ENCODE results near the gene ATP6V0A1.
"Not testable (repeated sequence)": the region's sequence is repeated elsewhere in the genome, so short reads cannot be mapped to it uniquely, and the experiment has no call there.

The ATP6V0A1 gene

GRCh38 chr17:42453439-42453838, 5.2 kb upstream of the ATP6V0A1 start:
- Histone ChIP-seq H3K9me3 (ENCODE audit: control extremely low read depth in 1 of 5, control insufficient read depth in 4 of 5, insufficient read depth in 2 of 5, low read depth in 1 of 5, low read length in 4 of 5) (no peaks in the 10 kb centered on the region), H3K4me1 (ENCODE audit: control extremely low read depth in 1 of 4, control insufficient read depth in 4 of 4, insufficient read depth in 4 of 4, low read length in 3 of 4) (peaks cover 25 to 62% (median 54%) of the 10 kb centered on the region in 4 experiments), H3K36me3 (ENCODE audit: control insufficient read depth in 4 of 4, insufficient read depth in 4 of 4, low read length in 3 of 4) (no peaks in the 10 kb centered on the region), H3K27ac (ENCODE audit: insufficient read depth in 1 of 2, low read depth in 1 of 2, low read length in 2 of 2, poor library complexity in 1 of 2, severe bottlenecking in 2 of 2) (peak overlapping the region in 1 of 2 experiments; percentile 35), H3K27me3 (replicated peaks in 2 of 5; ENCODE audit: control insufficient read depth in 4 of 5, insufficient read depth in 5 of 5, low read length in 4 of 5) (no peaks in the 10 kb centered on the region), H3K4me3 (ENCODE audit: control insufficient read depth in 1 of 7, extremely low read depth in 1 of 7, insufficient read depth in 4 of 7, low read depth in 2 of 7, low read length in 6 of 7) (peak overlapping the region in 1 of 7 experiments; percentile 37)
- ChIA-PET CTCF (interaction anchor here (0.6 to 3.5 kb wide), 6 partner anchors 11 to 132 kb away, joined by 3 to 9 read pairs (median 4); no protein-coding TSS in a partner anchor), POLR2A (interaction anchor here (0.6 to 0.7 kb wide), 2 partner anchors 42 to 52 kb away, joined by 4 to 6 read pairs; no protein-coding TSS in a partner anchor)
- WGBS (ENCODE audit: insufficient coverage): no CpG with 5 or more reads among the region's 2 CpGs
- peak; percentile 29 to 89 (median 83) for DNase-seq

GRCh38 chr17:42454987-42455386, 3.7 kb upstream of the ATP6V0A1 start:
- CTCF ChIA-PET: interaction anchor here (1.2 to 3.1 kb wide), 6 partner anchors 19 to 134 kb away, joined by 3 to 9 read pairs (median 4); partner anchors contain the start of gene CAVIN1
- H3K27me3 ChIP-seq (replicated peaks in 2 of 5; ENCODE audit: control insufficient read depth in 4 of 5, insufficient read depth in 5 of 5, low read length in 4 of 5); H3K36me3 ChIP-seq (ENCODE audit: control insufficient read depth in 4 of 4, insufficient read depth in 4 of 4, low read length in 3 of 4); DNase-seq; H3K9me3 ChIP-seq (ENCODE audit: control extremely low read depth in 1 of 5, control insufficient read depth in 4 of 5, insufficient read depth in 2 of 5, low read depth in 1 of 5, low read length in 4 of 5); H3K4me3 ChIP-seq (ENCODE audit: control insufficient read depth in 1 of 7, extremely low read depth in 1 of 7, insufficient read depth in 4 of 7, low read depth in 2 of 7, low read length in 6 of 7); H3K27ac ChIP-seq (ENCODE audit: insufficient read depth in 1 of 2, low read depth in 1 of 2, low read length in 2 of 2, poor library complexity in 1 of 2, severe bottlenecking in 2 of 2): not testable (repeated sequence)
- H3K4me1 ChIP-seq (ENCODE audit: control extremely low read depth in 1 of 4, control insufficient read depth in 4 of 4, insufficient read depth in 4 of 4, low read length in 3 of 4): peaks cover 35 to 76% (median 67%) of the 10 kb centered on the region in 4 experiments
- WGBS (ENCODE audit: insufficient coverage): 100% methylated on average over 1 of the region's 6 CpGs
- POLR2A ChIA-PET: interaction anchor here (0.6 to 0.7 kb wide), 2 partner anchors 12 to 319 kb away, joined by 3 read pairs; no protein-coding TSS in a partner anchor

DNA sequence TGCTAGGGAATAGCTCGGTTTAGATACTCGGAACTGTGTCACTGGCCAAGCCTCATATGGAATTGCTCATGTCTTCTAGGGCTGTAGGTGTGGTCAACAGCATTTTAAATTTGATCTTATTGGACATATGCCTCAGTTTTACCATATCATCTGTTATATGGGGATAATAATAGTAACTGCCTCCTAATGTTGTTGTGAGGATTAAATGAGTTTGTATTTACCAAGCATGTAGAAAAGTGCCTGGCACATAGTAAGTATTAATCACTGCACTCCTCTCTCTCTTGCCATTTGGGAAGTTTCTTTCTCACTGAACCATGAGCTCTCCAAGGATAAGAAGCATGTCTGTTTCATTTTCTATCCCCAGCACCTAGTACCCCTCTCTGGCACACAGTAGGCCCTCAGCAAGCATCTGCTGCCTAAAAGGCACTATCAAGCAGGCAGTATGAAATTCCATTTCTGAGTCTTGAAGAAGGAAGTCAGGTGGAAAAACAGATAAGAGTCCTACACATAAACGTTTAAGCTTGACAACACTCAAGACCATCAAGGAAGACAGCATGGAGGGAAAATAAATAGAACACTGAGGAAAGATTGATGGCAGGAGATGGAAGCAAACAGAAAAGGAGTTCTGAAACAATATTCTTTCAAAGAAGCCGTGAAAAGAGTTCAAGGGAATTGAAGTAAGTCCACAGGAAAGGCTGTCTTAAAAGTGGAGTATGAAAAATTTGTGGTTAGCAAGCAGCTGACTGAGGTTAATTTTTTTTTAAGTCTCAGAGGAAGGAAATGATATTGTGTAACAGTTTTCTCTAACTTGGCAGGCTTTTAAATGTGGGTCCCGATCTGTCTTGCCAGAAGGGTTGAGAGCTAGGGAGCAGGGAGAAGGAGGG, 2.2 kb upstream of the ATP6V0A1 start:
- CTCF ChIA-PET: interaction anchor here (0.8 to 3.1 kb wide), 10 partner anchors 15 to 136 kb away, joined by 3 to 9 read pairs (median 4); partner anchors contain the start of gene CAVIN1
- WGBS (ENCODE audit: insufficient coverage): 0% methylated on average over 2 of the region's 5 CpGs

DNA sequence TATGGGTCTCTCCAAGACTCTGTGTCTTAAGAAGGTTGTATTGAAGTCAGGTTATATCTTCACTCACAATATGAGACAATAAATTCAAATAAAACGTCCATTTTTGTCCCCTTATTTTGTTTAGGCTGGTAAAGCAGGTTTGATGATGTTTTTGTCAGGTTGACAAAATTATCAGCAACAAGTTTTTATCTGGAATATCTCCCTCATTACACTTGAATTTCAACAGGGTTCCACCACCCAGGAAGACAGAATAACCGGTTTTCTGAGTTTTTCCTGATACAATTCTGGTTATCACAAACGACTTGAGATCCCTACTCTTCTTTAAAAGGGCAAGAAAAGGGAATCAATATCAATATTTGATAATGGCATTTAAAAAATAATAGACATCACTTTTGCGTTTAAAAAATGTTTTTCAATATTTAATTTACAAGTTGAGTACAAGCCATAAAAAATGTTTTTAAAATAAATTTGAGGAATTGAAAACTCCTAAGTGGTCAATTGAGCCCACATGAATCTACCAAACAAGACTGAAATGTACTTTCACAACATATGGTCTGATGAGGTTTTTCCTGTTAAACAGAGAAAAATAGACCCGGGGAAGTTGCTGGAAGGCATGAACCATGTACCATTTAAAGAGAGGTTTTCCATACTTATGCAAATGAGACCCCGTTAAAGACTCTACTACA, 1.4 kb upstream of the ATP6V0A1 start:
- H3K4me3 ChIP-seq (ENCODE audit: control insufficient read depth in 1 of 7, extremely low read depth in 1 of 7, insufficient read depth in 4 of 7, low read depth in 2 of 7, low read length in 6 of 7): peak overlapping the region in 6 of 7 experiments; percentile 13 to 60 (median 34)
- CTCF ChIA-PET: interaction anchor here (0.9 to 3.1 kb wide), 6 partner anchors 16 to 60 kb away, joined by 4 to 9 read pairs (median 6); no protein-coding TSS in a partner anchor

More for the DNA sequence above, 2.2 kb upstream of the ATP6V0A1 start:
- Histone ChIP-seq H3K4me1 (ENCODE audit: control extremely low read depth in 1 of 4, control insufficient read depth in 4 of 4, insufficient read depth in 4 of 4, low read length in 3 of 4) (peaks cover 46 to 88% (median 79%) of the 10 kb centered on the region in 4 experiments), H3K9me3 (ENCODE audit: control extremely low read depth in 1 of 5, control insufficient read depth in 4 of 5, insufficient read depth in 2 of 5, low read depth in 1 of 5, low read length in 4 of 5) (no peaks in the 10 kb centered on the region), H3K36me3 (ENCODE audit: control insufficient read depth in 4 of 4, insufficient read depth in 4 of 4, low read length in 3 of 4) (no peaks in the 10 kb centered on the region), H3K4me3 (ENCODE audit: control insufficient read depth in 1 of 7, extremely low read depth in 1 of 7, insufficient read depth in 4 of 7, low read depth in 2 of 7, low read length in 6 of 7) (peak overlapping the region in 5 of 7 experiments; percentile 13 to 60 (median 42)), H3K27me3 (replicated peaks in 2 of 5; ENCODE audit: control insufficient read depth in 4 of 5, insufficient read depth in 5 of 5, low read length in 4 of 5) (no peaks in the 10 kb centered on the region), H3K27ac (ENCODE audit: insufficient read depth in 1 of 2, low read depth in 1 of 2, low read length in 2 of 2, poor library complexity in 1 of 2, severe bottlenecking in 2 of 2) (peak overlapping the region; percentile 56 to 82)
- POLR2A ChIA-PET: interaction anchor here (0.7 to 1.7 kb wide), 3 partner anchors 34 to 768 kb away, joined by 3 to 5 read pairs (median 3); partner anchors contain the start of genes CAVIN1 and EIF1
- peak; percentile 88 to 96 (median 93) for DNase-seq

DNA sequence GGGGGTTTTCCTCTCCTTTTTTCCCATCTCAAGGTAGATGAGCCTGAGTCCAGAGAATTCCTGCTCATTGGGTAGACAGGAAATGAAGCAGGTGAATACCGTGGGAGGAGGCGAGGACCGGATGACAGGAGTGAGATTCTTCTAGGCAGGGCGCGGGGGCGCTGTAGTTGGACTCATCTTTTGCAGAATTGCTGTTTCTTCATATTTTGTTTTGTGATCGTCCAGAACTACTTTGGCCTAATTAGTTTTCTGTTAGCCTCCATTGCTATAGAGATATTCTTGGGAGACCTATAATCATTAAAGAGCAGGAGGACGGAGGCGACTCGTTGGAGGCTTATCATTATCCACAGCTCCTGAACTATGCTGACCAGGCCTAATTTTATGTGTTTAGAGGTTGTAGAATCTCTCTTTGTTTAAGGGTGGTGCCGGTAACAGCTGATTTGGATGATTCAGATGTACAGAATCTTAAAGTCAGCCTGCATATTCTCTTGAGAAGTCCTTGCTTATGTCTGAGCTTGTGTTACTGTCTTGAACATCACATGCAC, 650 bp downstream of the ATP6V0A1 start:
- POLR2A ChIA-PET: interaction anchor here (0.7 kb wide), 1 partner anchor 79 kb away, joined by 3 read pairs; no protein-coding TSS in a partner anchor
- H3K4me3 ChIP-seq (ENCODE audit: control insufficient read depth in 1 of 7, extremely low read depth in 1 of 7, insufficient read depth in 4 of 7, low read depth in 2 of 7, low read length in 6 of 7): peak overlapping the region; percentile 66 to 95 (median 77)
- peaks cover 37 to 67% (median 62%) of the 10 kb centered on the region in 4 experiments for H3K4me1 ChIP-seq (ENCODE audit: control extremely low read depth in 1 of 4, control insufficient read depth in 4 of 4, insufficient read depth in 4 of 4, low read length in 3 of 4)
- no peaks in the 10 kb centered on the region for H3K27me3 ChIP-seq (replicated peaks in 2 of 5; ENCODE audit: control insufficient read depth in 4 of 5, insufficient read depth in 5 of 5, low read length in 4 of 5)
- peak overlapping the region; percentile 64 to 87 for H3K27ac ChIP-seq (ENCODE audit: insufficient read depth in 1 of 2, low read depth in 1 of 2, low read length in 2 of 2, poor library complexity in 1 of 2, severe bottlenecking in 2 of 2)
- no peaks in the 10 kb centered on the region for H3K9me3 ChIP-seq (ENCODE audit: control extremely low read depth in 1 of 5, control insufficient read depth in 4 of 5, insufficient read depth in 2 of 5, low read depth in 1 of 5, low read length in 4 of 5)
- 4% methylated on average over 9 of the region's 11 CpGs for WGBS (ENCODE audit: insufficient coverage)
- CTCF ChIA-PET: interaction anchor here (0.9 to 2.3 kb wide), 10 partner anchors 8 to 119 kb away, joined by 3 to 6 read pairs (median 3); no protein-coding TSS in a partner anchor
- DNase-seq: peak; percentile 25 to 60 (median 48)
- peaks cover 2 to 11% (median 10%) of the 10 kb centered on the region in 4 experiments for H3K36me3 ChIP-seq (ENCODE audit: control insufficient read depth in 4 of 4, insufficient read depth in 4 of 4, low read length in 3 of 4)

More for the DNA sequence above, 1.4 kb upstream of the ATP6V0A1 start:
- Histone ChIP-seq H3K4me1 (ENCODE audit: control extremely low read depth in 1 of 4, control insufficient read depth in 4 of 4, insufficient read depth in 4 of 4, low read length in 3 of 4) (peaks cover 46 to 87% (median 79%) of the 10 kb centered on the region in 4 experiments), H3K27me3 (replicated peaks in 2 of 5; ENCODE audit: control insufficient read depth in 4 of 5, insufficient read depth in 5 of 5, low read length in 4 of 5) (no peaks in the 10 kb centered on the region), H3K36me3 (ENCODE audit: control insufficient read depth in 4 of 4, insufficient read depth in 4 of 4, low read length in 3 of 4) (peaks cover 0 to 6% (median 3%) of the 10 kb centered on the region in 4 experiments), H3K9me3 (ENCODE audit: control extremely low read depth in 1 of 5, control insufficient read depth in 4 of 5, insufficient read depth in 2 of 5, low read depth in 1 of 5, low read length in 4 of 5) (no peaks in the 10 kb centered on the region), H3K27ac (ENCODE audit: insufficient read depth in 1 of 2, low read depth in 1 of 2, low read length in 2 of 2, poor library complexity in 1 of 2, severe bottlenecking in 2 of 2) (peak overlapping the region; percentile 56 to 82)
- DNase-seq: peak in 1 of 3 donors; percentile 19
- 0% methylated on average over 1 of the region's 6 CpGs for WGBS (ENCODE audit: insufficient coverage)
- POLR2A ChIA-PET: interaction anchor here (0.9 to 1.7 kb wide), 2 partner anchors 34 to 768 kb away, joined by 3 to 5 read pairs; partner anchors contain the start of genes CAVIN1 and EIF1

DNA sequence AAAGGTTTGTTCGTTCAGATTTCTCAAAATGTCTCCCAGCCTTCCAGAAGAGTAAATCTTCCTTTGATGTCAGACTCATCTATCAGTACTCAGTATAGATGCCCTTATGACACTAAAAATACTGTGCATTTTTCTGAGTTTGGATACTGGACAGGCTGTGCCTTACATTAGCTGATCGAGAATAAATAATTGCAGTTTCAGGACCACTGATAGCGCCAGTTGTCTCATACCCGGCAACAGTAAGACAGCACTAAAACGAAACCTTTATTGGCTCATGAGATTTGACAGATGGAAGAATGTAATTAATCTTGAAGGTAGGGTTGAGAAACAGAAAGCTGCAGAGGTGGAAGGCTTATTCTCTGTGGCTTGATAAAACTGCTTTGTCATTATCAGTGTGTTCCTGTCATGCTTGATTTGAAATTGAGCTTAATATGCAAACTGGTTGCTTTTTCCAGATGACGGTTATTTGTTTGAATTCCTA, 1.2 kb downstream of the ATP6V0A1 start:
- Histone ChIP-seq H3K27ac (ENCODE audit: insufficient read depth in 1 of 2, low read depth in 1 of 2, low read length in 2 of 2, poor library complexity in 1 of 2, severe bottlenecking in 2 of 2) (peak overlapping the region in 1 of 2 experiments; percentile 87), H3K4me3 (ENCODE audit: control insufficient read depth in 1 of 7, extremely low read depth in 1 of 7, insufficient read depth in 4 of 7, low read depth in 2 of 7, low read length in 6 of 7) (peak overlapping the region in 6 of 7 experiments; percentile 75 to 95 (median 78)), H3K4me1 (ENCODE audit: control extremely low read depth in 1 of 4, control insufficient read depth in 4 of 4, insufficient read depth in 4 of 4, low read length in 3 of 4) (peaks cover 37 to 61% (median 58%) of the 10 kb centered on the region in 4 experiments), H3K36me3 (ENCODE audit: control insufficient read depth in 4 of 4, insufficient read depth in 4 of 4, low read length in 3 of 4) (peaks cover 2 to 11% (median 10%) of the 10 kb centered on the region in 4 experiments), H3K9me3 (ENCODE audit: control extremely low read depth in 1 of 5, control insufficient read depth in 4 of 5, insufficient read depth in 2 of 5, low read depth in 1 of 5, low read length in 4 of 5) (no peaks in the 10 kb centered on the region), H3K27me3 (replicated peaks in 2 of 5; ENCODE audit: control insufficient read depth in 4 of 5, insufficient read depth in 5 of 5, low read length in 4 of 5) (no peaks in the 10 kb centered on the region)
- POLR2A ChIA-PET: interaction anchor here (0.7 kb wide), 1 partner anchor 78 kb away, joined by 3 read pairs; no protein-coding TSS in a partner anchor
- peak; percentile 84 to 96 (median 94) for DNase-seq
- CTCF ChIA-PET: interaction anchor here (0.7 to 2.3 kb wide), 14 partner anchors 8 to 118 kb away, joined by 3 to 6 read pairs (median 3); no protein-coding TSS in a partner anchor
- 2% methylated on average over 4 of the region's 6 CpGs for WGBS (ENCODE audit: insufficient coverage)

Data from common myeloid progenitor, CD34-positive (primary cell).